Activated T-cell treated with anti-CD3 and anti-CD28 coated beads, Interleukin-2, amount 50 U/mL, for 24 hours (primary cell): Measurements from ENCODE around the gene AQP2.
A peak's percentile ranks its signal among the peaks of the same experiment; 100 is the strongest.

Experiments
- DNase-seq: peaks from one replicate; pipeline ENCODE4 v3.0.0-alpha.2; 2020
- H3K27ac Mint-ChIP-seq: 2 replicates; pipeline ENCODE4 v1.8.0; 2020; ENCODE audit warnings: mild to moderate bottlenecking, mixed read lengths
- H3K27me3 Mint-ChIP-seq: 2 replicates; pipeline ENCODE4 v1.8.0; 2020; ENCODE audit warnings: mixed read lengths
- H3K36me3 Mint-ChIP-seq: 2 replicates; pipeline ENCODE4 v1.8.0; 2020; ENCODE audit warnings: low read depth, mixed read lengths
- H3K4me1 Mint-ChIP-seq: 2 replicates; pipeline ENCODE4 v1.8.0; 2020; ENCODE audit warnings: low read depth, mixed read lengths
- H3K4me3 Mint-ChIP-seq: 2 replicates; pipeline ENCODE4 v1.8.0; 2020; ENCODE audit warnings: mild to moderate bottlenecking, moderate library complexity, mixed read lengths
- H3K9me3 Mint-ChIP-seq: 2 replicates; pipeline ENCODE4 v1.8.0; 2020; ENCODE audit warnings: mixed read lengths

The AQP2 gene

GRCh38 chr12:49963976-49964815, 13.7 kb downstream of the AQP2 start:
- DNase-seq, result no peak
- Mint-ChIP-seq H3K27ac (no peak overlapping the region), H3K36me3 (no peaks in the 10 kb centered on the region), H3K9me3 (no peaks in the 10 kb centered on the region), H3K4me1 (peaks cover 11% of the 10 kb centered on the region), H3K27me3 (peaks cover 62% of the 10 kb centered on the region), H3K4me3 (no peak overlapping the region)

GRCh38 chr12:49964849-49965624, 14.5 kb downstream of the AQP2 start:
- no peaks in the 10 kb centered on the region for H3K36me3 Mint-ChIP-seq
- peaks cover 53% of the 10 kb centered on the region for H3K27me3 Mint-ChIP-seq
- H3K4me1 Mint-ChIP-seq, result peaks cover 11% of the 10 kb centered on the region
- DNase-seq, result no peak
- H3K9me3 Mint-ChIP-seq, result no peaks in the 10 kb centered on the region
- H3K27ac Mint-ChIP-seq, result no peak overlapping the region
- no peak overlapping the region for H3K4me3 Mint-ChIP-seq

GRCh38 chr12:49965836-49966235, 15.3 kb downstream of the AQP2 start:
- peaks cover 45% of the 10 kb centered on the region for H3K27me3 Mint-ChIP-seq
- H3K36me3 Mint-ChIP-seq, result no peaks in the 10 kb centered on the region
- no peak overlapping the region for H3K27ac Mint-ChIP-seq
- peaks cover 6% of the 10 kb centered on the region for H3K4me1 Mint-ChIP-seq
- DNase-seq, result no peak
- no peak overlapping the region for H3K4me3 Mint-ChIP-seq
- H3K9me3 Mint-ChIP-seq, result no peaks in the 10 kb centered on the region

GRCh38 chr12:49966511-49967041, 16.0 kb downstream of the AQP2 start:
- Mint-ChIP-seq H3K36me3 (no peaks in the 10 kb centered on the region), H3K9me3 (no peaks in the 10 kb centered on the region), H3K27ac (no peak overlapping the region), H3K4me1 (peaks cover 6% of the 10 kb centered on the region), H3K4me3 (no peak overlapping the region), H3K27me3 (peaks cover 42% of the 10 kb centered on the region)
- DNase-seq, result no peak

- Mint-ChIP-seq H3K27ac (no peak overlapping the region), H3K9me3 (no peaks in the 10 kb centered on the region), H3K4me1 (peaks cover 4% of the 10 kb centered on the region), H3K4me3 (peak overlapping the region; percentile 47), H3K36me3 (no peaks in the 10 kb centered on the region), H3K27me3 (peaks cover 38% of the 10 kb centered on the region)
- DNase-seq, result peak; percentile 98
Measured at GRCh38 chr12:49967042-49967776, 16.7 kb downstream of the AQP2 start.

- peaks cover 32% of the 10 kb centered on the region for H3K27me3 Mint-ChIP-seq
- H3K27ac Mint-ChIP-seq, result no peak overlapping the region
- peaks cover 4% of the 10 kb centered on the region for H3K4me1 Mint-ChIP-seq
- no peaks in the 10 kb centered on the region for H3K36me3 Mint-ChIP-seq
- H3K4me3 Mint-ChIP-seq, result peak overlapping the region; percentile 42
- DNase-seq, result no peak
- no peaks in the 10 kb centered on the region for H3K9me3 Mint-ChIP-seq
Measured at GRCh38 chr12:49967777-49968250, 17.3 kb downstream of the AQP2 start.

- Mint-ChIP-seq H3K4me1 (peaks cover 4% of the 10 kb centered on the region), H3K9me3 (no peaks in the 10 kb centered on the region), H3K4me3 (no peak overlapping the region), H3K27me3 (peaks cover 26% of the 10 kb centered on the region), H3K27ac (no peak overlapping the region), H3K36me3 (no peaks in the 10 kb centered on the region)
- DNase-seq, result no peak
Measured at GRCh38 chr12:49968471-49968870, 17.9 kb downstream of the AQP2 start.

- Mint-ChIP-seq H3K27ac (no peak overlapping the region), H3K36me3 (no peaks in the 10 kb centered on the region), H3K27me3 (peaks cover 20% of the 10 kb centered on the region), H3K4me3 (no peak overlapping the region), H3K9me3 (no peaks in the 10 kb centered on the region), H3K4me1 (peaks cover 4% of the 10 kb centered on the region)
- no peak for DNase-seq
Measured at GRCh38 chr12:49969027-49969426, 18.5 kb downstream of the AQP2 start.

GRCh38 chr12:49969651-49970429, 19.3 kb downstream of the AQP2 start:
- no peaks in the 10 kb centered on the region for H3K9me3 Mint-ChIP-seq
- H3K36me3 Mint-ChIP-seq, result no peaks in the 10 kb centered on the region
- H3K27ac Mint-ChIP-seq, result no peak overlapping the region
- no peak overlapping the region for H3K4me3 Mint-ChIP-seq
- H3K27me3 Mint-ChIP-seq, result peaks cover 12% of the 10 kb centered on the region
- DNase-seq, result peak; percentile 14
- peaks cover 4% of the 10 kb centered on the region for H3K4me1 Mint-ChIP-seq

- H3K27ac Mint-ChIP-seq, result no peak overlapping the region
- H3K36me3 Mint-ChIP-seq, result no peaks in the 10 kb centered on the region
- no peak for DNase-seq
- no peaks in the 10 kb centered on the region for H3K9me3 Mint-ChIP-seq
- peaks cover 10% of the 10 kb centered on the region for H3K27me3 Mint-ChIP-seq
- no peak overlapping the region for H3K4me3 Mint-ChIP-seq
- peaks cover 4% of the 10 kb centered on the region for H3K4me1 Mint-ChIP-seq
Measured at GRCh38 chr12:49970658-49971057, 20.1 kb downstream of the AQP2 start.

- no peak overlapping the region for H3K4me3 Mint-ChIP-seq
- DNase-seq, result peak; percentile 17
- H3K27ac Mint-ChIP-seq, result no peak overlapping the region
- peaks cover 4% of the 10 kb centered on the region for H3K4me1 Mint-ChIP-seq
- H3K9me3 Mint-ChIP-seq, result no peaks in the 10 kb centered on the region
- H3K27me3 Mint-ChIP-seq, result peaks cover 6% of the 10 kb centered on the region
- no peaks in the 10 kb centered on the region for H3K36me3 Mint-ChIP-seq
Measured at GRCh38 chr12:49971141-49971540, 20.6 kb downstream of the AQP2 start.

- Mint-ChIP-seq H3K27ac (no peak overlapping the region), H3K27me3 (no peaks in the 10 kb centered on the region), H3K9me3 (no peaks in the 10 kb centered on the region), H3K4me1 (peaks cover 2% of the 10 kb centered on the region), H3K4me3 (no peak overlapping the region), H3K36me3 (no peaks in the 10 kb centered on the region)
- DNase-seq, result no peak
Measured at GRCh38 chr12:49972129-49972528, 21.6 kb downstream of the AQP2 start.

GRCh38 chr12:49972641-49973360, 22.3 kb downstream of the AQP2 start, which contains the start of gene AQP6:
AQP6 (plus strand) TSS chr12:49972947; CDS start chr12:49973174, 227 bp downstream.
- DNase-seq, result no peak
- no peaks in the 10 kb centered on the region for H3K9me3 Mint-ChIP-seq
- no peak within 1 kb of the TSS for H3K27ac Mint-ChIP-seq
- no peaks in the 10 kb centered on the region for H3K4me1 Mint-ChIP-seq
- no peaks in the 10 kb centered on the region for H3K36me3 Mint-ChIP-seq
- H3K27me3 Mint-ChIP-seq, result no peaks in the 10 kb centered on the region
- no peak within 1 kb of the TSS for H3K4me3 Mint-ChIP-seq
